ENCODE data around the gene FAM168B.
"Not testable (repeated sequence)": the region's sequence is repeated elsewhere in the genome, so short reads cannot be mapped to it uniquely, and the experiment has no call there.

FAM168B gene, protein sequence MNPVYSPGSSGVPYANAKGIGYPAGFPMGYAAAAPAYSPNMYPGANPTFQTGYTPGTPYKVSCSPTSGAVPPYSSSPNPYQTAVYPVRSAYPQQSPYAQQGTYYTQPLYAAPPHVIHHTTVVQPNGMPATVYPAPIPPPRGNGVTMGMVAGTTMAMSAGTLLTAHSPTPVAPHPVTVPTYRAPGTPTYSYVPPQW

GRCh38 chr2:131093006-131093695, at the start of gene FAM168B:
Gene FAM168B (minus strand): TSS chr2:131093460. CDS start chr2:131082646, 10,814 bp downstream.
- DNase-seq (ENCODE audit: low spot score in 2 of 2) (peak; percentile 89 to 93), ATAC-seq (peak; percentile 92)
- H3K4me1 Mint-ChIP-seq, result peaks cover 15% of the 10 kb centered on the region
- peak within 1 kb of the TSS; percentile 86 for H3K4me3 Mint-ChIP-seq
- H3K36me3 Mint-ChIP-seq, result peaks cover 56% of the 10 kb centered on the region
- no peaks in the 10 kb centered on the region for H3K9me3 Mint-ChIP-seq
- H3K27ac Mint-ChIP-seq, result peak within 1 kb of the TSS; percentile 95

- H3K4me1 Mint-ChIP-seq, result peaks cover 16% of the 10 kb centered on the region
- H3K27ac Mint-ChIP-seq, result peak overlapping the region; percentile 61
- peaks cover 98% of the 10 kb centered on the region for H3K36me3 Mint-ChIP-seq
Observed at GRCh38 chr2:131142849-131143248, 49.6 kb upstream of the FAM168B start.

GRCh38 chr2:131140581-131140980, 47.3 kb upstream of the FAM168B start:
- DNase-seq (ENCODE audit: low spot score in 2 of 2), result no peak
- H3K27ac Mint-ChIP-seq, result peak overlapping the region; percentile 65
- peaks cover 98% of the 10 kb centered on the region for H3K36me3 Mint-ChIP-seq
- H3K4me3 Mint-ChIP-seq, result no peak overlapping the region
- no peaks in the 10 kb centered on the region for H3K9me3 Mint-ChIP-seq
- H3K4me1 Mint-ChIP-seq, result peaks cover 24% of the 10 kb centered on the region
- no peak for ATAC-seq

More at GRCh38 chr2:131142849-131143248, 49.6 kb upstream of the FAM168B start:
- Mint-ChIP-seq H3K9me3 (no peaks in the 10 kb centered on the region), H3K4me3 (no peak overlapping the region)
- no peak for ATAC-seq
- no peak for DNase-seq (ENCODE audit: low spot score in 2 of 2)

GRCh38 chr2:131132729-131133128, 39.5 kb upstream of the FAM168B start:
- Mint-ChIP-seq H3K36me3 (peaks cover 92% of the 10 kb centered on the region), H3K4me3 (no peak overlapping the region), H3K9me3 (no peaks in the 10 kb centered on the region), H3K27ac (no peak overlapping the region), H3K4me1 (peaks cover 7% of the 10 kb centered on the region)
- DNase-seq (ENCODE audit: low spot score in 2 of 2) (no peak), ATAC-seq (peak; percentile 86)

DNA sequence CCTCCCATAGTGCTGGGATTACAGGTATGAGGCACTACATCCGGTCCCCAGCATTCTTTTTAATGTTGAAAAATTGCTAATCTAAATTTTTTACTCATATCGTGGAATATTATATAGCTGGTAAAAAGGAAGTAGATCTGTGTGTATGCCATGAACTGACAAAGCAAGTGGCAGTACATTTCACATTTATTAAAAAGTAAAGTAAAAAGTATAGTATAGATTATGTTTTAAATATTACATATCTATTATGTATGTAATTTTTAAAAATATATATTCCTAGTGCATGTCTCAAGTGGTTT, 37.0 kb upstream of the FAM168B start:
- Mint-ChIP-seq H3K4me3 (no peak overlapping the region), H3K4me1 (no peaks in the 10 kb centered on the region), H3K9me3 (no peaks in the 10 kb centered on the region), H3K36me3 (peaks cover 95% of the 10 kb centered on the region), H3K27ac (no peak overlapping the region)
- DNase-seq (ENCODE audit: low spot score in 2 of 2), result no peak
- no peak for ATAC-seq

DNA sequence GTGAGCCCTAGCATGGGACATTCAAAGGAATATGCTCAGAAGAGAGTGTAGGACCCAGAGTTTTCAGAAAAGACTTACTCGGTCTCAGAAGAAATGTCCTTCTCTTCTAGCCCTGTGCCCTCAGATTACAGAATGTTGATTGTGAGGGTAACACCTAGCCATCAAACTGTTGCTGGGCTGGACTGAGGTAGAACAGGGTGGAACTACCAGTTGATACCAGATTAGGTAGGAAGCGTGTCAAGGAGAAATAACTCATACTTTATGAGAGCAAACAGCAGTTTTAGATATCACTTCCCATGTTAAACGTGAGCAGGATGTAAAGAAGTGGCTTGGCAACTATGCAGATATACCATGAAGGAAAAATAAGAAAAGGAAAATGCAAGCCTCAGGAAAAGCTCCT, 34.7 kb upstream of the FAM168B start:
- no peak for DNase-seq (ENCODE audit: low spot score in 2 of 2)
- Mint-ChIP-seq H3K36me3 (peaks cover 94% of the 10 kb centered on the region), H3K27ac (no peak overlapping the region), H3K4me3 (no peak overlapping the region), H3K9me3 (no peaks in the 10 kb centered on the region), H3K4me1 (no peaks in the 10 kb centered on the region)
- no peak for ATAC-seq

GRCh38 chr2:131127076-131127475, 33.8 kb upstream of the FAM168B start:
- no peaks in the 10 kb centered on the region for H3K9me3 Mint-ChIP-seq
- no peak overlapping the region for H3K4me3 Mint-ChIP-seq
- no peaks in the 10 kb centered on the region for H3K4me1 Mint-ChIP-seq
- ATAC-seq (no peak), DNase-seq (ENCODE audit: low spot score in 2 of 2) (no peak)
- no peak overlapping the region for H3K27ac Mint-ChIP-seq
- H3K36me3 Mint-ChIP-seq, result peaks cover 94% of the 10 kb centered on the region

- ATAC-seq, result no peak
- no peak overlapping the region for H3K27ac Mint-ChIP-seq
Observed at GRCh38 chr2:131126436-131126835, 33.2 kb upstream of the FAM168B start.

DNA sequence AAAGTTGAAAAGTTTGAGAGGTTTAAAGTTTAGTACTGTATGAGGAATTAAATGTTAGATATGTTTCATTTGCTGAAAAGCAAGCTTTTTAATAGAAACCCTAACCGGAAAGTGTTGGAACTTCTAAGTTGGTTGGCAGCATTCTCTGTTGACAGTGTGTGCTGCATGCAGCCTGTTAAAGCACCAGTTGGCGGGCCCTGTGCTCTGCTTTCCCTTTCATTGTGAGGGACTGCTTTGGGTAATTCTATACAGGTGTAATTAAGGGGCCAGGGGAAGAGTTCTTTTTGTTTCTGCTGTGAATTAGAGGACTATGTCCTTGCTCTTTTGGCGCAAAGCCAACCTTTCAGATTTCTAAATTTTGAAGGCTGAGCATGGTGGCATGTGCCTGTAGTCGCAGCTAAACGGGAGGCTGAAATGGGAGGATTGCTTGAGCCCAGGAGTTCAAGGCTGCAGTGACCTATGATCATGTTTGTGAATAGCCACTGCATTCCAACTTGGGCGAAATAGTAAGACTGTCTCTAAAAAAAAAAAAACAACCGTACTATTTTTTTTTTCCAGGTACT, 32.0 kb upstream of the FAM168B start:
- Mint-ChIP-seq H3K36me3 (peaks cover 94% of the 10 kb centered on the region), H3K9me3 (no peaks in the 10 kb centered on the region), H3K4me3 (no peak overlapping the region), H3K4me1 (peaks cover 5% of the 10 kb centered on the region), H3K27ac (peak overlapping the region; percentile 50)
- ATAC-seq (no peak), DNase-seq (ENCODE audit: low spot score in 2 of 2) (no peak)

More at GRCh38 chr2:131126436-131126835, 33.2 kb upstream of the FAM168B start:
- Mint-ChIP-seq H3K4me3 (no peak overlapping the region), H3K36me3 (peaks cover 94% of the 10 kb centered on the region), H3K4me1 (no peaks in the 10 kb centered on the region), H3K9me3 (no peaks in the 10 kb centered on the region)
- DNase-seq (ENCODE audit: low spot score in 2 of 2), result no peak

GRCh38 chr2:131123192-131123591, 29.9 kb upstream of the FAM168B start:
- H3K9me3 Mint-ChIP-seq, result no peaks in the 10 kb centered on the region
- peaks cover 8% of the 10 kb centered on the region for H3K4me1 Mint-ChIP-seq
- DNase-seq (ENCODE audit: low spot score in 2 of 2), result no peak
- no peak overlapping the region for H3K27ac Mint-ChIP-seq
- ATAC-seq, result no peak
- H3K36me3 Mint-ChIP-seq, result peaks cover 85% of the 10 kb centered on the region
- no peak overlapping the region for H3K4me3 Mint-ChIP-seq

DNA sequence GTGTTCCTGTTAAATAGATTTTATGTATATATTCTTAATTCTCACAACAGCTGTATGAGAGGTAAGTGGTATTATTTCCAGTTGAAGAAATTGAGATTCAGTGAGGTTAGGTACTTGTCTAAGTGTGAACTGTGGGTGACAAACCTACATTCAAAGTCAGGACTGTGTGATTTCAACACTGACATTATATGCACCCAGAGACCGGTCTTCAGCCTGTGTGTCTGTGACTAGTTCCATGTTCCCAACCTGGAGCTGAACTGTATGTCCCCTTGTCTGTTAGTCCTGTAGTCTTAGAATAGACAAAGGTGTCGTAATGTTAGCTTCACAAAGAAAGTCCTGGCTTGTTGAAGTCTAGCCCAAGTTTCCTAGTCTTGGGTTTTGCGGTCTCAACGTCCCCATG, 29.2 kb upstream of the FAM168B start:
- DNase-seq (ENCODE audit: low spot score in 2 of 2) (no peak), ATAC-seq (no peak)
- Mint-ChIP-seq H3K4me3 (no peak overlapping the region), H3K4me1 (peaks cover 15% of the 10 kb centered on the region), H3K27ac (no peak overlapping the region), H3K36me3 (peaks cover 78% of the 10 kb centered on the region), H3K9me3 (no peaks in the 10 kb centered on the region)

- Mint-ChIP-seq H3K4me1 (peaks cover 17% of the 10 kb centered on the region), H3K27ac (no peak overlapping the region), H3K9me3 (no peaks in the 10 kb centered on the region), H3K4me3 (no peak overlapping the region), H3K36me3 (peaks cover 74% of the 10 kb centered on the region)
- DNase-seq (ENCODE audit: low spot score in 2 of 2) (no peak), ATAC-seq (no peak)
Observed at GRCh38 chr2:131121464-131121863, 28.2 kb upstream of the FAM168B start.

DNA sequence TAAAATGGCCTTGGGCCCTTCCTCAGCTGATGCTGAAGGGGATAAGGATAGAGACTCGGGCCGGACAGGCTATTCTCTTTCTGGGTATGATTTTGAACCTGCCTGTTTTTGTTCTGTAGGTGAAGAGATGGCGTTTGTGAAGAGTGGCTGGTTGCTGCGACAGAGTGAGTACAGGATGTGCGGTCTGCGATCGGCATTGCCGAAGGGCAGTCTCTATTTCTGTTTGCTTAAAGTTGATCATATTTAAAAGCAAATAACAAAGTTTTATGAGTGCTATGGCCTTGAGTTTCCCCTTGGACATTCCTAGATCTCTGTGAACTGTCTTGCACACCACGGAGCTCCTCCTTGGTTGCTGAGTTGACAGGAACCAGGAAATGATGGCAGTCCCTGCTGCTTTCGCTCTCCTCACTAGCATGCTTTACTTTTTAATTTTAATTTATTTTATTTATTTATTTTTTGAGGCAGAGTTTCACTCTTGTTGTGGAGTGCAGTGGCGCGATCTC, 27.6 kb upstream of the FAM168B start:
- no peak for ATAC-seq
- Mint-ChIP-seq H3K27ac (no peak overlapping the region), H3K4me1 (peaks cover 19% of the 10 kb centered on the region), H3K36me3 (peaks cover 74% of the 10 kb centered on the region), H3K4me3 (no peak overlapping the region), H3K9me3 (no peaks in the 10 kb centered on the region)
- DNase-seq (ENCODE audit: low spot score in 2 of 2), result no peak

- H3K4me1 Mint-ChIP-seq, result peaks cover 68% of the 10 kb centered on the region
Observed at GRCh38 chr2:131115752-131116151, 22.5 kb upstream of the FAM168B start.

GRCh38 chr2:131114950-131115349, 21.7 kb upstream of the FAM168B start:
- peaks cover 70% of the 10 kb centered on the region for H3K4me1 Mint-ChIP-seq
- not testable (repeated sequence) for H3K9me3 Mint-ChIP-seq; H3K4me3 Mint-ChIP-seq; ATAC-seq; DNase-seq (ENCODE audit: low spot score in 2 of 2)
- peaks cover 63% of the 10 kb centered on the region for H3K36me3 Mint-ChIP-seq
- H3K27ac Mint-ChIP-seq, result peak overlapping the region; percentile 30

More at GRCh38 chr2:131115752-131116151, 22.5 kb upstream of the FAM168B start:
- DNase-seq (ENCODE audit: low spot score in 2 of 2) (no peak), ATAC-seq (no peak)
- Mint-ChIP-seq H3K4me3 (no peak overlapping the region), H3K27ac (no peak overlapping the region), H3K9me3 (peaks cover 3% of the 10 kb centered on the region), H3K36me3 (peaks cover 61% of the 10 kb centered on the region)

Measured in stimulated activated effector memory CD8-positive, alpha-beta T cell treated with anti-CD3 and anti-CD28 coated beads, Interleukin-12 subunit alpha, Interleukin-12 subunit beta, amount 100 ng/mL, for 72 hours (primary cell).